Iris pigment epithelial cell (primary cell): Measurements from ENCODE around the gene SOX8.

ENCODE experiments used
- DNase-seq: peaks from one replicate; pipeline ENCODE4 v3.0.0-alpha.2; 2011; ENCODE audit warnings: low read depth

The SOX8 gene

DNA sequence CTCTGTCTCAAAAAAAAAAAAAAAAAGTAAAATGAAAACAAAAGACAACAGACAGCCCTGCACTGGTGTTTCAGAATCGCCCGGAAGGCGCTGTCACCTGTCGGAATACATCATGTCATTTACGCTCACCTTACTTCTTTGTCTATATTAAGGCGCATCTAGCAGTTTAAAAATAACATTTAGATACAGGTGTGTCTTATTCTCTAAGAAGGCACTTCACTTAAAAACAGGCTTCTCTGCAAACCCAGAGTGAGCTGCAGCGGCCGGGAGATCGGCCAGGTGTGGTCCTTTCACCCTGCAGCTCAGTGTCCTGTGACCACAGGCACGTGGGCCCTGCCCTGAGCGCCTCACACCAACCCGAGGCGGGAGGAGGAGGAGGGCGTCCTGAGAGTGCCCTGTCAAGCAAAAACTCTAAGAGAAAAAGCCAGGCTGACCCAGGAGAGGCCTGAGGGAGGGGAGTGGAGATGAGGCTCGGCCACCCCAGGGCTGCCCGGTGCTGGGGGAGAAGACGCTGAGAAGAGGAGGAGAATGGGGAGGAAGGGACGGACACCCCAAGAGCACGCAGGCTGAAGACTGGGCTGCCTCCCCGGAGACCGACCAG, 7.5 kb upstream of the SOX8 start:
- DNase-seq = no peak

DNA sequence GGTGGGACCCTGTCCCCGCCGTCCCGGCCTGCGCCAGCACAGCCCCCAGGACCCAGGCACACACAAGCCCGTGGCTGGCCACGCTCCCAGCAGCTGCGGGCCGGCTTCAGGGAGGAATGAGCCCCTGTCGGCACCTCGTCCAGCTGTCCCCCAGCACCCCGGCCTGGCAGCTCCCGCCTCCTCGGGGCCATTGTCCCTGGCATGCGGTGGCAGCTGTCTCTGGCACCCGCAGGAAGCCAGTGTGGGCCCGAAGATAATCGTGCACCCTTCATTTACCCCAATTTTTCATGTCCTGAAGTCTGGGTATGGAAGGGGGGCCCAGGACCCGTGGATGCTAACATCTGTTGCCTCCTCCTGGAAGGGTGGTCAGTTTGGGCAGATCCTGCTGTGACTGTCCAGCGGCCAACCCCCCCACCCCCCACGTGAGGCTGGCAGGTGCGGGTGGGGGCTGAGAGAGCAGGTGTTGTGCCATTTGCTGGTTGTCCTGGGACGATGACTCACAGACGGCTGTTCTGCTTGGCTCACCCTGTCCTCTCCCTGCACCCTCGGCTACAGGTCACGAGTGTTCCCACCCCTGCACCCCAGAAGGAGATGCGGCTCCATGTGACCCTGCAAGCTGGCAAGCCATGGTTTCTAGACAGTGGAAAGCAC, 6.8 kb upstream of the SOX8 start:
- no peak for DNase-seq

DNA sequence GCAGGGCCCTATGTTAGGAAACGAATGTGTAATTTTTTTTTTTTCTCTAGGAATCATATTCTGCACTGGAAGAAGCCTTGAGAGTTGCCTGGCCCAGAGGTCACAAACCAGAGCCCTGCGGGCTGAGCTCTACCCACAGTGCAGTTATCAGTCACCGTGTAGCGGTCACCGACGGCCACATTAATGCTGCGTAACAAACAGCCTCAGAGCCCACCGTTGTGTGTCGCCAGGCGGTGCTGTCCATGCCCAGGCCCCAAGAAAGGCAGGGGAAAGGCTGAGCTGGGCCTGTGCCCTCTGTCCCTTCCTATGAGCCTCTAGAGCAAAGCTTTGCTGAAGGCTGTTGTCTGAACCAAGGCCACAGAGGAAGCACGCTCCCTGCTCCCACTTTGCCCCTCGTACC, 6.3 kb upstream of the SOX8 start:
- no peak for DNase-seq

DNA sequence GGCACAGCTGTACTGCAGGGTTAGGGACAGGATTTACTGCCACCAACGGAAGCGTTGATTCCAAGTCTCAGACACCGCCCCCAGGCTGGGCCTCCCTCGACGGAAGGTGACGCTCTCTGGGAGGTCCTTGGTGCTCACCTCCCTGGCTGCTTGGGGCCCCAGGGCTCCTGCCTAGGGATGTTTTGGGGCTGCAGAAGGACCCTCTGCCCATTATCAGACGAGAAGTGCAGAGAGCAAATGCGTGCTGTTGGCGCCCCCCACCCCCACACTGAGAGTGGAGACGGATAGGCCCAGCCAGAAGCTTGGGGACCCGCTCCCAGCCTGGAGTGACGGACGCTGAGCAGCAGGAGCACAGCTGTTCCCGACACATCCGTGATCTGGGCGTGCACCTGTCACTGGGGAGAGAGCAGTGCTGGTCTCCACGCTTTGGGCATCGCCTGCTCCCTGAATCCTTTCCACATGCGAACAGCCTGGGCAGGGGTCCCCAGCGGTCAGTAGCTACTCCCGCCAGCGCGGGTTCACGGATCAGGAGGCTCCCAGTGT, 5.1 kb upstream of the SOX8 start:
- no peak for DNase-seq

DNA sequence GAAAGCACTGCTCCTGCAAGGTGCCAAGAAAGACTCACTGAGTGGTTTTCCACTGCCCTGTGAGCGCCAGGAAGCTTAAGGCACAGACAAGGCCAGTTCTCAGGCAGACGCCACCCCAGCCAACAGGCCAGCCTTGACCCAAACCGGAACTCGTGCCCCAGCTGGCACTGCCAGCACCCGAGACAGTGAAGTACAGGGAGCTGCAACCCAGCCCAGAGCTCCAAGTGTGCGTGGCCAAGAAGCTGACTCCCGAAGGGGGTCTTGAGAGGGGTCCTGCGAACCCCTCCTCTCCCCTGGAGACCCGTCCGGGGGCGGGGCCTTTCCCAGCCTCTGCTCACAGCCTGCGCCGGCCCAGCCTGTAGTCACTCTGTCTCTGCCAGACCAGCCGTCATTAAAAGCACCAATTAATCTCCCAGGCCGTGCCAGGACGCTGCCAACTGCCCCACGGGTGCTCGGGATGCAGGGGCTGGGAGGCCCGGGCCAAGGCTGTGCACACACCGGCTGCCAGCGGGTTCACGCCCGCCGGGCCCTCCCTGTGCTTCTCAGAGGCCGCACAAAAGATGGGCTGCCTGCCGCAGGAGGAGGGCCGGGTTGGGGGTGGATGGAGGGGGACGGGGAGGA, 4.4 kb upstream of the SOX8 start:
- no peak for DNase-seq

DNA sequence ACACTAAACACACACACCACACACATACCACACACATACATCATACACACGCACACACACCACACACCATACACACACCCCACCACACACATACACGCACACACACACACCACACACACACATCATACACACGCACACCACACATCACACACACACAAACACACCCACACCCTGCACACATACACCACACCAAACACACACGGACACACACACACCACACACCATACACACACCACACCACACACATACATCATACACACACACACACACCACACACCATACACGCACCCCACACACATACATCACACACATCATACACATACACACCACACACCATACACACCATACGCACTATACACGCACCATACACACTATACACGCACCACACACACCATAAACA, 3.7 kb upstream of the SOX8 start:
- no peak for DNase-seq

DNA sequence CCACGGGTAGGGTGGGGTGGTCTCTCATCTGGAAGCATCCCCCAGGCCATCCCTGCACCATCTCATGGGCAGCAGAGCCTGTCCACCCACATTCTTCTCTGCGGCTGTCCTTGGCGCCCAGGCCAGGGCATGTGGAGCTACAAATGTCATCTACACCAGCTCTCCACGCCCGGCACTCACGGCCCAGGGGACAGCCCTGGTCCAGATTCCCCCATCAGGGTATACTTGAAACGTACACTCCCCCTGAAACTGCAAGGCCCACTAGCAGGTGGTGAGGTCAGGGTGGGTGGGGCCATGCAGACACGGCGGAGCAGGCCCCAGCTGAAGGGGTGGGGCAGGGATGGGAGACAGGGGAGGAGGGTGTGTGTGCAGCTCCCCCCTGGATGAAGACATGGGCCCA, 3.2 kb upstream of the SOX8 start:
- no peak for DNase-seq

DNA sequence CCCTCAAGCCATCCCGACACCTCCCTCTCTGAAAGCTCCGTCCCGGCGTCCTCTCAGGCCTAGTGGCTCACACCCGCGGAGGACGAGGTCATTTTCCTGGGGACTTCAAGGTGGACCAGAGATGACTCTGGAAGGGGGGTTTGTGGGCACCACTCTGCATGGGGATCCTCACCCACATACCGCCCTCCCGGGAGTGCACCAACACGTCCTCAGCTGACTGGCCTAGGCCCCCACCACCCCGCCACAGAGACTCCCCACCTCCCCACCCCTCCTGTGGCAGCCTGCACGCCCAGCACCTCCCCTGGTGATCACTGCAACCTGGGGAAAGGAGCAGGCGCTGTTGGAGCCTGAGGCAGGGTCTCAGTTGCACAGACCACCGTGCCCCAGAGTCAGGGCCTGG, 2.4 kb upstream of the SOX8 start:
- no peak for DNase-seq

DNA sequence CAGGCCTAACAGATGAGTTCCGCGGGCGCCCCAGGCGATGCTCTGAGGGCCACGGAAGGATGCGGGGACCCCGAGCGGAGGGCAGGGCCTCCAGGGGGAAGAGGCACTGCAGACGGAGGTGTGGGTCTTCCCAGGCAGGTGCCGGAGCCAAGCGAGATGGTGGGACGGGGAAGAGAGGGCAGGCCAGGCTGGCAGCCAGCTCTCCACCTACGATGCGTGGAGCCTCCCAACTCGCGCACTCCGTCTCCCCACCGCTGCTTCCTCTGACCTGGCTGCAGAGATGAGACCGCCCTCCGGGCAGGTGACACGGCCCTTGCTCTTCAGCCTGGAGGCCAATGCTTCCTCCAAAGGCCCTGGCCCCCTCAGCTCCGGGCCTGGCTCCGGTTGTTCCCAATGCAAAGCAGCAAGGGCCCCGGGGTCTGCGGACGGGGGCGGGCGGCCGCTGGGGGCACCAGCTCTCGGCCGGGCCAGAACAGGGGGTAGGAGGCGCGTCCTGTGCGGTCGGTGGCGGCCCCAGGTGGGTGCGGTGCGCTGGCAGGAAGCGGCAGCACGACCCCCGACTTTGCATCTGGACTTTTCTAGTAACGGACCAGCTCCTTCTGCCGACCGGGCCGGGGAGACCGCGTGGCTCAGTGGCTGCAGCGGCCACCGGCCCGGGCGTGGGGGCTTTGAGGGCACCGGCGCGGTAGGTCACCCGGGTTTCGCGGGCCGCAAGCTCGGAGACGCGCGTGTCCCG, 1.5 kb upstream of the SOX8 start:
- no peak for DNase-seq

DNA sequence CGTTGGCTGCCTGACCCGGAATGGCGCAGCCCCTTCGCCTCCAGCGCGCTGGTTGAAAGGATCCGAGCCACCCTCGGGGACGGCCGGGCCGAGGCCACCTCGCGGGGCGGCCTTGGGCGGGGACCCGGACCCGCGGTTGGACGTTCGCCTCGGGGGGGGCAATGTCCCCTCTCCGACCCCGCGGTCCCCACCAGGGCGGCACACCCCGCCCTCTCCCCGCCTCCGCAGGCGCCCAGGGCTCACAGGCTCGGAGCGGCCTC, 1.0 kb upstream of the SOX8 start:
- DNase-seq = no peak

DNA sequence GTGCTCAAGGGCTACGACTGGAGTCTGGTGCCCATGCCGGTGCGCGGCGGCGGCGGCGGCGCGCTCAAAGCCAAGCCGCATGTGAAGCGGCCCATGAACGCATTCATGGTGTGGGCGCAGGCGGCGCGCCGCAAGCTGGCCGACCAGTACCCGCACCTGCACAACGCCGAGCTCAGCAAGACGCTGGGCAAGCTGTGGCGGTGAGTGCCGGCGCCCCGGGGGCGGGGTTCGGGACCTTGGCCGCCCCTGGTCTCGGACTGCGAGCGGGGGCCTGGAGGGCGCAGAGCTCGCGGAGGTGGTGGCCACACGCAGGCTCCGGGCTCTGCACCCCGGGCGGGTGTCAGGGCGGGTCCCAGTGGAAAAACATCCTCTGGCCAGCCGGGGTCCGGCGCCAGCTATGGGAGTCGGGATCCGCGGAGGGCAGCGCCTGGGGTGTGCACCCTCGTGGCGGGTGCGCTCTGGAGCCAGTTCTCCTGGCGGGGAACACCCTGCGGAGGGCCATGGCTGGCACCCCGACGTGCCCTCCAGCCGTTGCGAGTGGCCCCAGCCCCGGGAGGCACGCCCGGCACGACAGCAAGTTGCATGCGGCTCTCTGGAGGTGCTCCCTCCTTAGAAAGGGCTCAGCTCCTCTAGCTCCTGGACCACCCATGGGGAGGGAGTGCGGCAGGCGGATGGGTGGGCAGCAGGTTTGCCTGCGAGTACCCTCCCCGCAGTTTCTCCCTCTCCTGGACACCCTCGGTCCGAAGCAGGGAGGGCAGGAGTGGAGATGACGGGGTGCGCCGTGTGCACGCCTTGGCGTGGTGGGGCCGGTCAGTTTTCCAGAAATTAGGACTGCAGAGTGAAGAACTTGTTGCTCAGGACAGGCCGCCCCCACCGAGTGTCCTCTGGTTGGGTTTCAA, 824 bp downstream of the SOX8 start:
- DNase-seq = peak; percentile 18

DNA sequence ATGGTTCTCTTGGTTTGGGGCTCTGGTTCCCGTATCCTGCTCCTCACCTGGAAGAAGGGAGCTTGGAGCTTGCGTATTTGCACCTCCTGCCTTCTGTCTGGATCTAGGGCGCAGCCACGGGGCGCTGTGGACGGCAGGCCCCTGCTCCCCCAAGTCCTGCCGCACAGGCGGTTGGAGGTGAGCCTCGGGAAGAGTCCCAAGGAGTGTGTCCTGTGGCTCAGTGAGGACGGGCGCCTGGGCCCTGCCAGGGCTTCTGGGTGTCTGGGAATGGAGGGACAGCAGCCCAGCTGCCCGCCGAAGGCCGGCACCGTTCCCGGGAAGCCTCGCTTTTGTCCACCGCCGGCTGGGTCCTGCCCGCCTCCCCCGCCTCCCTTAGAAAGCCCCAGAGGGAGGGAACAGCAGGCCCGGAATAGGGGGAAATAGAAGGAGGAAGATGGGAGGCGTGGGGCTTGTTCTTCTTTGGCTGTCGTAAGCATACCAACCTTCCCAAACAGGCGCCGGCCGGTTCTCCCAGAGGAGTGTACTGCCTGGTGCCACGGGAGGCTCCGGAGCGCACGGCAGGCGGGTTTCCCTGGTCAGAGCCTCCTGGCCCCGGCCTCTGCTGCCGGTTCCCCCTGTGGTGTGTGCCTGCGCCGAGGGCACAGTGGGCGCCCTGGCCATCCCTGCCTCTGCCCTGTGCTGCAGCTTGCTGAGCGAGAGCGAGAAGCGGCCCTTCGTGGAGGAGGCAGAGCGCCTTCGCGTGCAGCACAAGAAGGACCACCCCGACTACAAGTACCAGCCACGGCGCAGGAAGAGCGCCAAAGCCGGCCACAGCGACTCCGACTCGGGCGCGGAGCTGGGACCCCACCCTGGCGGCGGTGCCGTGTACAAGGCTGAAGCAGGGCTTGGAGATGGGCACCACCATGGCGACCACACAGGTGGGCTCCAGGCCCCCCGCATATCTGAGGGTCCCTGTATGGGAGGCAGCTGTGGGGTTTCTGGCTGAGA, 1.8 kb downstream of the SOX8 start:
- no peak for DNase-seq

DNA sequence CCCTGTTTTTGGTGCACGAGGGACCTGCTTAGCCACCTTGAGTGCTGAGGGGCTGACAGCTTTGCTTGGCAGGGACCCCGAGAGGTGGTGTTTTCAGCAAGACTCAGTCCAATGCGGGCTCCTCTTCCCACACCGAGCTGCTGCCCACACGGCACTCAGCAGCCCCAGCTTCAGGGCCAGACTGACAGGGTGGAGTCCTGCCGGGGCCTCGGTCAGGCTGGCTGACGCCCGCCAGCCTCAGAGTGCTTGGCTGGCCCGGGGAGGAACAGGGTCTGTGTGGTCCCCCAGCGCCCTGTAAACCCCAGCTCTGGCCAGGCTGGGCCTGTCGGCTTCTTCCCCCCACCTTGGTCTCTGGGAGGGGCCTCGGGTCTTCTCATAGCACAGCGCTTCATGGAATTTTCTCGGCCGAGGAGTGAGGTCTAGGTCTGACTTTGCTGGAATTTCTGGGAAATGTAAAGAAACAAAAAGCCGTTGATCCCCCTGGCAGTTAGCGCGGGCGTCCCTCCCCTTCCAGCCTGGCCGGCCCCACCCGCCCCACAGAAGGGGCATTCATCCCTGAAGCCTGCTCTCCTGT, 2.6 kb downstream of the SOX8 start:
- no peak for DNase-seq

DNA sequence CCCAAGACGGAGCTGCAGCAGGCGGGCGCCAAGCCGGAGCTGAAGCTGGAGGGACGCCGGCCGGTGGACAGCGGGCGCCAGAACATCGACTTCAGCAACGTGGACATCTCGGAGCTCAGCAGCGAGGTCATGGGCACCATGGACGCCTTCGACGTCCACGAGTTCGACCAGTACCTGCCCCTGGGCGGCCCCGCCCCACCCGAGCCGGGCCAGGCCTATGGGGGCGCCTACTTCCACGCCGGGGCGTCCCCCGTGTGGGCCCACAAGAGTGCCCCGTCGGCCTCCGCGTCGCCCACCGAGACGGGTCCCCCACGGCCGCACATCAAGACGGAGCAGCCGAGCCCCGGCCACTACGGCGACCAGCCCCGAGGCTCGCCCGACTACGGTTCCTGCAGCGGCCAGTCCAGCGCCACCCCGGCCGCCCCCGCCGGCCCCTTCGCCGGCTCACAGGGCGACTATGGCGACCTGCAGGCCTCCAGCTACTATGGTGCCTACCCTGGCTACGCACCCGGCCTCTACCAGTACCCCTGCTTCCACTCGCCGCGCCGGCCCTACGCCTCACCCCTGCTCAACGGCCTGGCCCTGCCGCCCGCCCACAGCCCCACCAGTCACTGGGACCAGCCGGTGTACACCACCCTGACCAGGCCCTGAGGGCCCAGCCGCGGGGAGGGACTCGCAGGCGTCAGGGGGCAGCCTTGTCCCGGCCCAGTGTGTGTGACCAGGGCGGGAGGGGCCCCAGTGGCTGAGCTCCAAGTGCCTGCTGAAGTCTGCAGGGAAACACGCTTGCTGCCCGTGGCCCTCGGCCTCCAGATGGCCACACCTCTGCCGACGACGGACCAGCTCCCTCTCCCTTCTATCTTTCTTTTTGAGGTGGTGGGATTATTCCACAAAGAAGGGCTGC, 3.4 kb downstream of the SOX8 start:
- DNase-seq = no peak

DNA sequence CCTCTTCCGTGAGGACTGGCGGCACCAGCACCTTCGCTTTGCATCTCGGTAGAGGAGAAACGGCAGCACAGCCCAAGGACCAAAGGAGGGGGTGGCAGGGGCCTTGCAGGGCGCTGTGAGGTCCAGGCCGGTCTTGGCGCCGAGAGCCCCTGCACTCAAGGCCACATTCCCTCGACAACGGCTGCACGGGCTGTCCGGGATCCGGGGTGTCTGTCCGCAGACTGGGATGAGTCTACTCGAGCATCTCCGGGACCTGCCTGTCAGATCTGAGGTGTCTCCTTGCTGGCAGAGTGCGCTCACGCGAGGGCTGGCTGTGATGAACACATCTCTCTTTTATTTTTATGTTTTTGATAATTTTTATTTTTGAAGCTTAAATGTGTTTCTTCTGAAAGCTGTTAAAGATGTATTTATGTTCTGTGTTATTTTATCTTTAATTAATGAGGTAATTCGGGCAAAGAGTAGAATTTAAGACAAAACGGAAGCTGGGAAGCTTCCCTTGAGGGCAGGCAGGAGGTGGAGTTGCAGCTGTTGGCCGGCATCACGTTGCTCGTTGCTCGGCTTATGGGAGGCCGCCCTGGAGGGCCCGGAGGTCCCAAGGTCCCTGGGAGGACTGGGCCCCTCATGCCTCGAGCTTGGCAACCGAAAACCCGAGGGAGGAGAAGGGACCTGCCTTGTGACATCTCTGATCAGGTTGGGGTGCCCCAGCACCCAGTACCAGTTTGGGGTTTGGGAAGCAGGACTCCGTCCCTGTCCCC, 4.3 kb downstream of the SOX8 start:
- no peak for DNase-seq

DNA sequence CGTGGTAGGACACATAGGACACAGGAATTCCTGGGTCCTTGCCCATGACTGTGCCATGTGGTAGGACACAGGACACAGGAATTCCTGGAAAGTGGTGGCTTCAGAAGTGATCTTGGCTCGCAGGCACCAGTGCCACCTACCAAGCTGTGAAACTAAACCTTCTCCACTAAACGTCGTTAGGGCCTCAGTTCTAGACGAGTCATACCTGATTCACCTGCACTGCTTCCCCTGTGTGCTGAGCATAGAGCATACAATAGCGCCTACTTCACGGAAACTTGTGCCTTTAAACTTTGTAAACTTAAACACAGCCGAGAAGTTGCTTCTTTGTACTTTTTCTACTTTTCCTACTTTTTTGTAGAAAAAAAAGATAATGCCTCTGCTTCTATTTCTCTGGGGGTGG, 4.8 kb downstream of the SOX8 start:
- no peak for DNase-seq

DNA sequence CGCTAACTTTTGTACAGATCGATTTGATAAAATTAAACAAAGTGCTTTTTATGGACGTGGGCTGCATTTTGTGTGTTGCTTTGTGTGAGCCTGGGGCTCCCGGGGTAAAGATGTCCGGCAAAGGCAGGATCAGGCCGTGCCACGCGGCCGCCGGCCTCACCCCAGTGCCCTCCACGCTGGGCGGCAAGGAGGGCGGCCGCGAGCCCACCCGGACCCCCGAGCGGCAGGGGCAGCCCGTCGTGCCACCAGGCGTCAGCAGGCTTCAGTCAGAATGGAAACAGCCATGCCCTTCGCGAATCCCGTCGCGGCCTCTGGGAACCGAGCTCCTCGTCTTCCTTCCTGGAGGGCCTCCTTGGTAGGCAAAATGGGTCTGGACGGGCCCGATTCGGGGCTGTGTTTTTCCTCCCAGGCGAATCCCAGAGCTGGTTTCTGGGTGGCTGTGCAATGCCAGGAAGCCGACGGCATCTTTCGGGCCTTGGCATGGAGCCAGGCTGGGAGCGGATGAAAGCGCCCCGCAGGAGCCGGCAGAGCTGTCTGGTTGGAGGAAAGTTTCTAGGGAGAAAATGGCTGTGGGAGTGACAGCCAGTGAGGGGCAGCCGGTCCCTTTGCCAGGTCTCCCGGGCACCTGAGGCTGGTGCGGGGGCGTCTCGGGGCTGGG, 5.5 kb downstream of the SOX8 start:
- no peak for DNase-seq

DNA sequence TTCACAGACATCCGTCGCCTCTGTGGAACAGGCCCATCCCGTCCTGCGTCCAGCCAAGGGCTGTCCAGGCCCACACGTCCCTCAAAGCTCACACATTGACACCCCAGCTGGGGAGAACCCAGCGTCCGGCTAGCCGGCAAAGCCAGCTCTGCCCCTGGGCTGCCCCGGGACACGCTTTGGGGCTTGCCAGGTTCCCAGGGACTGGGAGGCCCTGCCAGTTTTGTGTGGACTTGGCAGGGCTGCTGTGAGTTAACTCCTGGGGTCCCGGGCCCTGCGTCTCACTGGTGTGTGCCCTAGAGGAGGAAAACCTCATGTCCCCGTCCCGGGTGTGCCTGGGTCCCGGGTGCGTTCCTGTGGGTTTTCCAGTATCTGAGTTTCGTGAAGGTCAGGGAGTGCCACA, 6.3 kb downstream of the SOX8 start:
- no peak for DNase-seq
